HL-60 (cell line): ENCODE results near the gene SPAG4.

ENCODE experiments used
- CTCF ChIP-seq: IDR thresholded peaks from one replicate; pipeline ENCODE4 v1.5.1; 2011; ENCODE audit warnings: low read length, control low read depth, inconsistent platforms; ENCODE audit not compliant: insufficient read depth
- GABPA ChIP-seq: IDR thresholded peaks from 2 replicates; pipeline ENCODE4 v1.6.1; 2012; ENCODE audit warnings: low read depth
- POLR2AphosphoS5 ChIP-seq: IDR thresholded peaks from 2 replicates; pipeline ENCODE4 v1.6.1; 2012; ENCODE audit warnings: low read depth
- REST ChIP-seq: IDR thresholded peaks from 2 replicates; pipeline ENCODE4 v1.6.1; 2012; ENCODE audit warnings: low read depth; ENCODE audit not compliant: insufficient replicate concordance
- SPI1 ChIP-seq: IDR thresholded peaks from 2 replicates; pipeline ENCODE4 v1.6.1; 2012; ENCODE audit warnings: low read depth, mild to moderate bottlenecking, borderline replicate concordance

DNA sequence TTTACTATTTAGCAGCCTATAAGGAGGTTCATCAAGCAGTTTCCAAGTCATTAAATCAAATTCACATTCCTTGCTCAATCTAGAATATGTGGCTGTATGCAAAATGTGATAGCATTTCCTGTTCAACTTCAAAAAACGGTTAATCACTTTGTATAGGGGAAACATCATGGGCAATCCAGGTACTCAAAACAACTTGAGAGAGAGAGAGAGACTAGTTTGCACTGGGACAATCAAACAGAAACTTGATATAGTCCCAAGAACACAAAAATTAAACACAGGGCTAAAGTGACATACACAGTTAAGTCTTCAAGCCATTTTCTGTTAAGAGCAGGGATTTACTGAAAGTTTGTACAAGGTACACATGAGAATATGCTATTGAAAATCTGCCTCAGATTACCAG, 41.6 kb downstream of the SPAG4 start:
- no peak for TF ChIP-seq POLR2AphosphoS5
- TF ChIP-seq CTCF, result no peak
- no peak for TF ChIP-seq SPI1
- no peak for TF ChIP-seq REST
- no peak for TF ChIP-seq GABPA
